ENCODE results near the gene FCN1. TPM values are rescaled to one million over a fixed set of nuclear protein-coding genes. Genes with fewer than 3 reads are reported as not detected.
A peak's percentile ranks its signal among the peaks of the same experiment; 100 is the strongest.

The FCN1 gene
- total RNA-seq, 3 donors from 2014 or later (not counting 1 experiment from before 2014, with no cell fraction given) = 22.7 to 70.3 (median 26.9) TPM

GRCh38 chr9:134875371-134875770 lies 42.3 kb downstream of the FCN1 start:
- no peaks in the 10 kb centered on the region for H3K36me3 Mint-ChIP-seq
- H3K27me3 Mint-ChIP-seq (ENCODE audit: low read depth in 2 of 2) = peaks cover 2 to 17% of the 10 kb centered on the region in 2 donors
- no peak overlapping the region for H3K4me3 Mint-ChIP-seq
- intact Hi-C loops (cut with micrococcal nuclease) = no loop called here
- Histone ChIP-seq H3K4me3 (ENCODE audit: low read length) (no peak overlapping the region), H3K27ac (ENCODE audit: low read length) (no peak overlapping the region), H3K36me3 (ENCODE audit: control insufficient read depth, insufficient read depth, low read length) (no peaks in the 10 kb centered on the region), H3K27me3 (ENCODE audit: control insufficient read depth, insufficient read depth, low read length) (no peaks in the 10 kb centered on the region), H3K9me3 (ENCODE audit: control insufficient read depth, insufficient read depth, low read length) (no peaks in the 10 kb centered on the region), H3K4me1 (ENCODE audit: control insufficient read depth, insufficient read depth, low read length) (no peaks in the 10 kb centered on the region)
- H3K9me3 Mint-ChIP-seq = no peaks in the 10 kb centered on the region
- DNase-seq = no peak
- H3K27ac Mint-ChIP-seq = no peak overlapping the region
- ATAC-seq = no peak
- H3K4me1 Mint-ChIP-seq = no peaks in the 10 kb centered on the region
- WGBS (ENCODE audit: insufficient coverage) = 43% methylated on average over 1 of the region's 1 CpG
- TF ChIP-seq, protein P1, sequence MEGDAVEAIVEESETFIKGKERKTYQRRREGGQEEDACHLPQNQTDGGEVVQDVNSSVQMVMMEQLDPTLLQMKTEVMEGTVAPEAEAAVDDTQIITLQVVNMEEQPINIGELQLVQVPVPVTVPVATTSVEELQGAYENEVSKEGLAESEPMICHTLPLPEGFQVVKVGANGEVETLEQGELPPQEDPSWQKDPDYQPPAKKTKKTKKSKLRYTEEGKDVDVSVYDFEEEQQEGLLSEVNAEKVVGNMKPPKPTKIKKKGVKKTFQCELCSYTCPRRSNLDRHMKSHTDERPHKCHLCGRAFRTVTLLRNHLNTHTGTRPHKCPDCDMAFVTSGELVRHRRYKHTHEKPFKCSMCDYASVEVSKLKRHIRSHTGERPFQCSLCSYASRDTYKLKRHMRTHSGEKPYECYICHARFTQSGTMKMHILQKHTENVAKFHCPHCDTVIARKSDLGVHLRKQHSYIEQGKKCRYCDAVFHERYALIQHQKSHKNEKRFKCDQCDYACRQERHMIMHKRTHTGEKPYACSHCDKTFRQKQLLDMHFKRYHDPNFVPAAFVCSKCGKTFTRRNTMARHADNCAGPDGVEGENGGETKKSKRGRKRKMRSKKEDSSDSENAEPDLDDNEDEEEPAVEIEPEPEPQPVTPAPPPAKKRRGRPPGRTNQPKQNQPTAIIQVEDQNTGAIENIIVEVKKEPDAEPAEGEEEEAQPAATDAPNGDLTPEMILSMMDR (IDR thresholded peaks at IDR 0.05) = no peak

- WGBS (ENCODE audit: insufficient coverage) = 82% methylated on average over 23 of the region's 24 CpGs
- DNase-seq = no peak
- TF ChIP-seq, protein P1 (IDR thresholded peaks at IDR 0.05) = no peak
Measured at GRCh38 chr9:134872482-134873231, 45.1 kb downstream of the FCN1 start.

DNA sequence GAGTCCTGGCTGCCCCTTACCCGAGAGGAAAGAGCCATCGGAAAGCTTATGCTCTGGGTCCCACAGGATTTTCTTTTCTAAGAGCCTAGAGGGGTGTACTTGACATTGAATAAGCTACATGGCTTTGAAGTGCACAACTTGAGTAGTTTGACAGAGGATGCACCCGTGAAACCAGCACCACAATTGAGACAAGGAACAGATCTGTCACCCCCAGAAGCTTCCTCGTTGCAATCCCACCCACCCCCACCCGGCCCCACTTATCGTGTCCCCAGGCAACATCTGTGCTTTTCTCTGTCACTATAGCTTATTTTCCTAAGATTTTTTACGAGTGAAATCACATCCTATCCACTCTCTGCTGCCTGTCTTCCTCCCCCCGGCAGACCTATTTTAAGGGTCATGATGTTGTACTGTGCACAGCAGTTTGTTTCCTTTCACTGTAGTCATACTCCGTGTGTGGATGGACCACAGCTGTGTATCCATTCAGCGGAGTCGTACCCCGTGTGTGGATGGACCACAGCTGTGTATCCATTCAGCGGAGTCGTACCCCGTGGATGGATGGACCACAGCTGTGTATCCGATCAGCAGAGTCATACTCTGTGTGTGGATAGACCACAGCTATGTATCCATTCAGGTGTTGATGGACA lies 45.9 kb downstream of the FCN1 start:
- ATAC-seq (peak in 1 of 3 donors; percentile 41), DNase-seq (no peak)
- H3K9me3 ChIP-seq (ENCODE audit: control insufficient read depth, insufficient read depth, low read length) = no peaks in the 10 kb centered on the region
- no peaks in the 10 kb centered on the region for H3K36me3 Mint-ChIP-seq
- WGBS (ENCODE audit: insufficient coverage) = 84% methylated on average over 16 of the region's 16 CpGs
- H3K27ac ChIP-seq (ENCODE audit: low read length) = no peak overlapping the region
- H3K4me1 Mint-ChIP-seq = no peaks in the 10 kb centered on the region
- no peak overlapping the region for H3K4me3 ChIP-seq (ENCODE audit: low read length)
- intact Hi-C loops (cut with micrococcal nuclease) = no loop called here
- no peaks in the 10 kb centered on the region for H3K27me3 ChIP-seq (ENCODE audit: control insufficient read depth, insufficient read depth, low read length)
- no peaks in the 10 kb centered on the region for H3K36me3 ChIP-seq (ENCODE audit: control insufficient read depth, insufficient read depth, low read length)
- TF ChIP-seq, protein P1 (IDR thresholded peaks at IDR 0.05) = no peak
- no peaks in the 10 kb centered on the region for H3K4me1 ChIP-seq (ENCODE audit: control insufficient read depth, insufficient read depth, low read length)
- H3K27me3 Mint-ChIP-seq (ENCODE audit: low read depth in 2 of 2) = peaks cover 0 to 2% of the 10 kb centered on the region in 2 donors
- H3K4me3 Mint-ChIP-seq = no peak overlapping the region
- no peak overlapping the region for H3K27ac Mint-ChIP-seq
- no peaks in the 10 kb centered on the region for H3K9me3 Mint-ChIP-seq

More at GRCh38 chr9:134872482-134873231, 45.1 kb downstream of the FCN1 start:
- Mint-ChIP-seq H3K27me3 (ENCODE audit: low read depth in 2 of 2) (peaks cover 2 to 10% of the 10 kb centered on the region in 2 donors), H3K9me3 (no peaks in the 10 kb centered on the region), H3K4me3 (no peak overlapping the region), H3K27ac (no peak overlapping the region), H3K36me3 (no peaks in the 10 kb centered on the region), H3K4me1 (no peaks in the 10 kb centered on the region)
- Histone ChIP-seq H3K36me3 (ENCODE audit: control insufficient read depth, insufficient read depth, low read length) (no peaks in the 10 kb centered on the region), H3K9me3 (ENCODE audit: control insufficient read depth, insufficient read depth, low read length) (no peaks in the 10 kb centered on the region), H3K27ac (ENCODE audit: low read length) (no peak overlapping the region), H3K4me1 (ENCODE audit: control insufficient read depth, insufficient read depth, low read length) (no peaks in the 10 kb centered on the region), H3K4me3 (ENCODE audit: low read length) (no peak overlapping the region), H3K27me3 (ENCODE audit: control insufficient read depth, insufficient read depth, low read length) (no peaks in the 10 kb centered on the region)
- intact Hi-C loops (cut with micrococcal nuclease) = no loop called here
- ATAC-seq = no peak
